ENCODE results near the gene LRCOL1. TPM values are rescaled to one million over a fixed set of nuclear protein-coding genes. Genes with fewer than 3 reads are reported as not detected.

The LRCOL1 gene
- total and polyA plus RNA-seq, 2 of the 8 experiments (the other 6 are each of a cell fraction or from before 2014, with no cell fraction given) = not detected

DNA sequence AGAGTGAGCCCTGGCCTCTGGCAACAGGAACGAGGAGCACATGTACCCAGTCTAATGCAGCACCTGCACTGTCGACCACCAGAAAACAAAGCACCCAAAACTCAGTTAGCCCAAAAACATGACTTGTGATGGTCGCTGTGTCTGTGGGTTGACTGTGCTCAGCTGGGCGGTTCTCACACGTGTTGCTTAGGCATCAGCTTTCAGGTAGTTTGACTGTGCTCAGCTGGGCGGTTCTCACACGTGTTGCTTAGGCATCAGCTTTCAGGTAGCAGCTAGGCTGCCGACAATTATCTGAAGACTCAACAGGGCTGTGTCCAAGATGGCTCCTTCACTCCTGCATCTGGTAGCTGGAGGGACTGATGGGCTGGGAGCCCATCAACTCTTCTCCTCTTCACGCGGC is 1.2 kb upstream of the LRCOL1 start:
- no peak overlapping the region for H2BK5ac ChIP-seq (ENCODE audit: low read depth, low read length)
- CTCF ChIA-PET (ENCODE audit: partially characterized antibody) = interaction anchor here (0.7 to 4.2 kb wide), 4 partner anchors 11 to 198 kb away, joined by 3 to 43 read pairs (median 3); no protein-coding TSS in a partner anchor
- no peak overlapping the region for H3K23ac ChIP-seq (ENCODE audit: insufficient read length)
- POLR2A ChIA-PET (ENCODE audit: partially characterized antibody) = no interaction called here
- H3K9ac ChIP-seq (replicated peaks in 1 of 4; ENCODE audit: extremely low read depth in 1 of 4, low read depth in 3 of 4, low read length in 3 of 4) = no peak overlapping the region
- no peaks in the 10 kb centered on the region for H3K79me1 ChIP-seq (ENCODE audit: low read depth, low read length)
- no peak overlapping the region for H4K5ac ChIP-seq (ENCODE audit: insufficient read length, low read depth, low read length)
- H4K8ac ChIP-seq (ENCODE audit: extremely low read depth, insufficient read depth, low read length) = no peak overlapping the region
- no peaks in the 10 kb centered on the region for H3K36me3 ChIP-seq (ENCODE audit: control insufficient read depth in 2 of 4, insufficient read depth in 4 of 4, low read length in 3 of 4)
- no peak overlapping the region for H2BK120ac ChIP-seq (replicated peaks; ENCODE audit: low read depth, low read length)
- H3K4me2 ChIP-seq (ENCODE audit: insufficient read depth in 1 of 2, low read depth in 2 of 2, low read length in 2 of 2) = no peak overlapping the region
- 84% methylated on average over 10 of the region's 10 CpGs; no CpG with 5 or more reads in 1 of the 2 experiments for WGBS, 2 experiments (ENCODE audit: extremely low coverage in 1 of 2, insufficient coverage in 1 of 2, insufficient read length in 1 of 2, insufficient replicate concordance in 2 of 2, low coverage in 1 of 2, low lambda C conversion rate in 2 of 2, missing lambda C conversion rate in 1 of 2)
- no peak overlapping the region for H2BK12ac ChIP-seq (ENCODE audit: low read depth, low read length)
- H3K9me3 ChIP-seq (ENCODE audit: insufficient read depth in 2 of 2, low read depth in 1 of 2, low read length in 1 of 2) = peaks cover 9 to 23% of the 10 kb centered on the region in 2 experiments; a peak in 3 of 4 replicates
- H3K27me3 ChIP-seq (replicated peaks in 1 of 4; ENCODE audit: control insufficient read depth in 3 of 4, extremely low read depth in 1 of 4, insufficient read depth in 3 of 4, low read length in 3 of 4) = peaks cover 28 to 84% (median 65%) of the 10 kb centered on the region in 4 experiments
- H2AK5ac ChIP-seq (ENCODE audit: low read depth, low read length) = no peak overlapping the region
- no peak overlapping the region for H3K4me3 ChIP-seq (ENCODE audit: extremely low read depth in 1 of 4, insufficient read depth in 2 of 4, low read depth in 3 of 4, low read length in 4 of 4)
- no peak overlapping the region for H3K56ac ChIP-seq (replicated peaks; ENCODE audit: insufficient read length, low read depth, low read length)
- DNase-seq (ENCODE audit: low read depth in 1 of 2, low spot score in 2 of 2) (no peak), FAIRE-seq (no peak)
- no peaks in the 10 kb centered on the region for H3K79me2 ChIP-seq (ENCODE audit: control insufficient read depth in 1 of 2, insufficient read depth in 2 of 2, low read length in 2 of 2)
- TF ChIP-seq RBBP5 (IDR thresholded peaks at IDR 0.05; ENCODE audit: borderline replicate concordance, low read depth, low read length) = no peak
- TF ChIP-seq SAP30 (IDR thresholded peaks at IDR 0.05; ENCODE audit: insufficient read depth, insufficient replicate concordance, low read length) = no peak
- no peak for TF ChIP-seq FOSL1 (IDR thresholded peaks at IDR 0.05; ENCODE audit: insufficient read depth, low read depth, low read length)
- TF ChIP-seq EGR1 (IDR thresholded peaks at IDR 0.05; ENCODE audit: borderline replicate concordance, low read depth, low read length) = no peak
- no peak for TF ChIP-seq ASH2L (IDR thresholded peaks at IDR 0.05; ENCODE audit: low read length)
- no peak for TF ChIP-seq SP2 (IDR thresholded peaks at IDR 0.05; ENCODE audit: low read length)
- TF ChIP-seq POLR2A (IDR thresholded peaks at IDR 0.05; ENCODE audit: control extremely low read depth in 1 of 2, low read depth in 2 of 2, low read length in 2 of 2) = no peak
- no peak for TF ChIP-seq SP1 (IDR thresholded peaks at IDR 0.05; ENCODE audit: low read depth, low read length)
- H2AFZ ChIP-seq (ENCODE audit: low read length) = no peak overlapping the region
- no peaks in the 10 kb centered on the region for H3K4me1 ChIP-seq (replicated peaks in 1 of 4; ENCODE audit: control insufficient read depth in 3 of 4, insufficient read depth in 4 of 4, low read length in 3 of 4)
- no peak overlapping the region for H2BK20ac ChIP-seq (ENCODE audit: low read length)
- no peak overlapping the region for H3K4ac ChIP-seq (replicated peaks; ENCODE audit: insufficient read length, low read depth, low read length)
- H3K18ac ChIP-seq (ENCODE audit: extremely low read depth, low read length) = no peak overlapping the region
- H3K27ac ChIP-seq (ENCODE audit: low read depth, low read length) = no peak overlapping the region
- H3K14ac ChIP-seq (ENCODE audit: insufficient read length) = no peak overlapping the region
- H4K91ac ChIP-seq (replicated peaks; ENCODE audit: insufficient read length, low read length) = no peak overlapping the region
- H3K23me2 ChIP-seq (ENCODE audit: low read depth, low read length) = no peaks in the 10 kb centered on the region
- H4K20me1 ChIP-seq (replicated peaks in 1 of 2; ENCODE audit: control insufficient read depth in 1 of 2, insufficient read depth in 2 of 2, low read length in 2 of 2) = peaks cover 0 to 2% of the 10 kb centered on the region in 2 experiments
- 0 out of 2 replicates have a peak overlapping the region, but pooled peaks have one; percentile 13 for H2BK15ac ChIP-seq (ENCODE audit: low read length)

Measured in H1 (cell line).